HepG2 (cell line): ENCODE results near the gene NCOA3. TPM values are rescaled to one million over a fixed set of nuclear protein-coding genes. Genes with fewer than 3 reads are reported as not detected.

Experiments
- ETV5 ChIP-seq: IDR thresholded peaks from 2 replicates; pipeline ENCODE4 v1.6.1; 2018; ENCODE audit warnings: missing biosample characterization, missing genetic modification reagents, inconsistent platforms, borderline replicate concordance
- HDAC6 ChIP-seq: fragments of 200-600 bp; sonication (generic); IDR thresholded peaks from 2 replicates; pipeline ENCODE4 v1.7.0; 2017; ENCODE audit warnings: mild to moderate bottlenecking, antibody characterized with exemption, low read length, low read depth
- NFE2 ChIP-seq: sonication (generic); formaldehyde crosslinking; IDR thresholded peaks from 2 replicates; pipeline ENCODE4 v1.4.0; 2020; ENCODE audit warnings: missing genetic modification reagents
- NFKB2 ChIP-seq: sonication (generic); formaldehyde crosslinking; IDR thresholded peaks from 2 replicates; pipeline ENCODE4 v1.4.0; 2020; ENCODE audit warnings: missing genetic modification reagents, borderline replicate concordance
- NR1H2 ChIP-seq: sonication (generic); formaldehyde crosslinking; IDR thresholded peaks from 2 replicates; pipeline ENCODE4 v1.8.1; 2022; ENCODE audit warnings: low read depth, missing genetic modification reagents, borderline replicate concordance
- RAD51 ChIP-seq: fragments of 450-650 bp; IDR thresholded peaks from 2 replicates; pipeline ENCODE4 v1.6.1; 2016; ENCODE audit warnings: borderline replicate concordance
- RXRB ChIP-seq: IDR thresholded peaks from 2 replicates; pipeline ENCODE4 v1.6.1; 2016; ENCODE audit warnings: borderline replicate concordance, missing genetic modification reagents, missing compliant biosample characterization
- SIN3A ChIP-seq: IDR thresholded peaks from 2 replicates; pipeline ENCODE4 v1.6.1; 2011; ENCODE audit warnings: low read depth, mild to moderate bottlenecking, control low read depth, low read length, borderline replicate concordance
- TCF12 ChIP-seq, 2 experiments: fragments of 450-650 bp in 1 of 2; sonication (generic) in 1 of 2; formaldehyde crosslinking in 1 of 2; IDR thresholded peaks; 2 replicates each; pipeline versions ENCODE4 v1.6.1 to v1.8.0; 2017 to 2022; ENCODE audit warnings: antibody characterized with exemption in 1 of 2, mild to moderate bottlenecking in 1 of 2, missing genetic modification reagents in 1 of 2, moderate library complexity in 1 of 2
- WIZ ChIP-seq: sonication (generic); formaldehyde crosslinking; IDR thresholded peaks from 2 replicates; pipeline ENCODE4 v1.5.1; 2020; ENCODE audit warnings: mild to moderate bottlenecking, missing genetic modification reagents
- ZNF17 ChIP-seq: sonication (generic); formaldehyde crosslinking; IDR thresholded peaks from 2 replicates; pipeline ENCODE4 v1.5.0; 2020; ENCODE audit warnings: mild to moderate bottlenecking, missing genetic modification reagents
- ZNF280D ChIP-seq: sonication (generic); formaldehyde crosslinking; IDR thresholded peaks from 2 replicates; pipeline ENCODE4 v1.5.1; 2020; ENCODE audit warnings: mild to moderate bottlenecking, missing genetic modification reagents
- ZNF329 ChIP-seq: sonication (generic); formaldehyde crosslinking; IDR thresholded peaks from 2 replicates; pipeline ENCODE4 v1.9.0; 2021; ENCODE audit warnings: low read depth, mild to moderate bottlenecking, missing genetic modification reagents
- polyA plus RNA-seq, 8 experiments: library from polyadenylated mRNA; depleted of rRNA in 3 of 8; stranded (reverse) in 7 of 8; unstranded in 1 of 8; fragments of >200 nt; fragmentation: Illumina TruSeq in 4 of 8; extraction: Trizol in 4 of 8; gene quantifications; 2 replicates each; pipeline versions ENCODE4 v1.2.1 to v1.2.3, GENCODE V29; 2011 to 2016; ENCODE audit warnings: low read depth in 4 of 8, missing spikeins in 1 of 8, mixed read lengths in 1 of 8; ENCODE audit not compliant: insufficient read depth in 1 of 8
- total RNA-seq, 5 experiments: library from RNA; depleted of rRNA; stranded (reverse); fragments of >200 nt; fragmentation: Illumina TruSeq; extraction: Trizol; gene quantifications; 2 replicates each; pipeline ENCODE4 v1.2.3, GENCODE V29; 2016; ENCODE audit warnings: low read depth in 1 of 5
- TF ChIP-seq, protein P1 (sequence below): sonication (generic); formaldehyde crosslinking; IDR thresholded peaks from 2 replicates; pipeline ENCODE4 v1.5.0; 2020; ENCODE audit warnings: mild to moderate bottlenecking, missing genetic modification reagents
- TF ChIP-seq, protein P2 (sequence below): sonication (generic); formaldehyde crosslinking; IDR thresholded peaks from 2 replicates; pipeline ENCODE4 v1.4.0; 2020; ENCODE audit warnings: missing genetic modification reagents, borderline replicate concordance
- TF ChIP-seq, protein P3 (sequence below): sonication (generic); formaldehyde crosslinking; IDR thresholded peaks from 2 replicates; pipeline ENCODE4 v1.5.1; 2020; ENCODE audit warnings: mild to moderate bottlenecking, missing genetic modification reagents, borderline replicate concordance

The NCOA3 gene
- total and polyA plus RNA-seq, 2 of the 13 experiments (the other 11 are each of a cell fraction or from before 2014, with no cell fraction given) = 35.0 to 56.8 TPM

DNA sequence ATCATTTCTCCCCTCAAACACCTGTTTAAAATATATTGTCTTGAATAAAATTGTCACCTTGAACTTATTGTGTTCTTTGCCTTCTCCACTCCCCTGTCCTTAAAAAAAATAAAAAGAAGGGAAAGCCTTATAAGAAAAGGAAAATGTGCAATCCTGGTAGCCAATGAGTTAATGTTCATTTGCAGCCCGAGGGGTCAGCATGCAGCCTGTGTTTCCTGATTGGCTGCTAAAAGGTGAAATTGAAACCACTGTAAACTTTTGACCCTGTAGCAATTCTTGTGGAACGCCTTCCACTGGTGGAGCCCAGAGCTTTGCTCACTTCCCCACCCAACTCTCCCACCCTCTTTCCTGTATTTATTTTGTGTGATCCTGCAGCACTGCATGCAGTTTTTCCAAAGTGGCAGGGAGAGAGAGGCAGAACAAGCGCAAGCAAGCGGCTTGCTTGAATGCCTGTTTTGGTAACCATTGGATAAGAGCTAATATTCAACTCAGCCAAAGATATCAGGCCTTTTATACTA is 74.9 kb downstream of the NCOA3 start (continued):
- TF ChIP-seq, protein P1, sequence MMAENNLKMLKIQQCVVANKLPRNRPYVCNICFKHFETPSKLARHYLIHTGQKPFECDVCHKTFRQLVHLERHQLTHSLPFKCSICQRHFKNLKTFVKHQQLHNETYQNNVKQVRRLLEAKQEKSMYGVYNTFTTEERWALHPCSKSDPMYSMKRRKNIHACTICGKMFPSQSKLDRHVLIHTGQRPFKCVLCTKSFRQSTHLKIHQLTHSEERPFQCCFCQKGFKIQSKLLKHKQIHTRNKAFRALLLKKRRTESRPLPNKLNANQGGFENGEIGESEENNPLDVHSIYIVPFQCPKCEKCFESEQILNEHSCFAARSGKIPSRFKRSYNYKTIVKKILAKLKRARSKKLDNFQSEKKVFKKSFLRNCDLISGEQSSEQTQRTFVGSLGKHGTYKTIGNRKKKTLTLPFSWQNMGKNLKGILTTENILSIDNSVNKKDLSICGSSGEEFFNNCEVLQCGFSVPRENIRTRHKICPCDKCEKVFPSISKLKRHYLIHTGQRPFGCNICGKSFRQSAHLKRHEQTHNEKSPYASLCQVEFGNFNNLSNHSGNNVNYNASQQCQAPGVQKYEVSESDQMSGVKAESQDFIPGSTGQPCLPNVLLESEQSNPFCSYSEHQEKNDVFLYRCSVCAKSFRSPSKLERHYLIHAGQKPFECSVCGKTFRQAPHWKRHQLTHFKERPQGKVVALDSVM = no peak
- TF ChIP-seq TCF12 (IDR thresholded peaks at IDR 0.05) (no peak), TCF12 (CRISPR knock-in tag; IDR thresholded peaks at IDR 0.05) (no peak), RXRB (CRISPR knock-in tag) (peak; percentile 94), NR1H2 (CRISPR knock-in tag) (no peak), SIN3A (peak; percentile 87; the same call in 1 of the 2 replicates), ZNF329 (CRISPR knock-in tag) (no peak), NFKB2 (CRISPR knock-in tag) (no peak), ZNF280D (CRISPR knock-in tag) (no peak), ZNF17 (CRISPR knock-in tag) (no peak), WIZ (CRISPR knock-in tag) (no peak), NFE2 (CRISPR knock-in tag) (no peak), ETV5 (CRISPR knock-in tag) (peak; percentile 74; the same call in 1 of the 2 replicates), RAD51 (no peak), HDAC6 (no peak)
- TF ChIP-seq, protein P2, sequence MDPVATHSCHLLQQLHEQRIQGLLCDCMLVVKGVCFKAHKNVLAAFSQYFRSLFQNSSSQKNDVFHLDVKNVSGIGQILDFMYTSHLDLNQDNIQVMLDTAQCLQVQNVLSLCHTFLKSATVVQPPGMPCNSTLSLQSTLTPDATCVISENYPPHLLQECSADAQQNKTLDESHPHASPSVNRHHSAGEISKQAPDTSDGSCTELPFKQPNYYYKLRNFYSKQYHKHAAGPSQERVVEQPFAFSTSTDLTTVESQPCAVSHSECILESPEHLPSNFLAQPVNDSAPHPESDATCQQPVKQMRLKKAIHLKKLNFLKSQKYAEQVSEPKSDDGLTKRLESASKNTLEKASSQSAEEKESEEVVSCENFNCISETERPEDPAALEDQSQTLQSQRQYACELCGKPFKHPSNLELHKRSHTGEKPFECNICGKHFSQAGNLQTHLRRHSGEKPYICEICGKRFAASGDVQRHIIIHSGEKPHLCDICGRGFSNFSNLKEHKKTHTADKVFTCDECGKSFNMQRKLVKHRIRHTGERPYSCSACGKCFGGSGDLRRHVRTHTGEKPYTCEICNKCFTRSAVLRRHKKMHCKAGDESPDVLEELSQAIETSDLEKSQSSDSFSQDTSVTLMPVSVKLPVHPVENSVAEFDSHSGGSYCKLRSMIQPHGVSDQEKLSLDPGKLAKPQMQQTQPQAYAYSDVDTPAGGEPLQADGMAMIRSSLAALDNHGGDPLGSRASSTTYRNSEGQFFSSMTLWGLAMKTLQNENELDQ (CRISPR knock-in tag) = no peak
- TF ChIP-seq, protein P3, sequence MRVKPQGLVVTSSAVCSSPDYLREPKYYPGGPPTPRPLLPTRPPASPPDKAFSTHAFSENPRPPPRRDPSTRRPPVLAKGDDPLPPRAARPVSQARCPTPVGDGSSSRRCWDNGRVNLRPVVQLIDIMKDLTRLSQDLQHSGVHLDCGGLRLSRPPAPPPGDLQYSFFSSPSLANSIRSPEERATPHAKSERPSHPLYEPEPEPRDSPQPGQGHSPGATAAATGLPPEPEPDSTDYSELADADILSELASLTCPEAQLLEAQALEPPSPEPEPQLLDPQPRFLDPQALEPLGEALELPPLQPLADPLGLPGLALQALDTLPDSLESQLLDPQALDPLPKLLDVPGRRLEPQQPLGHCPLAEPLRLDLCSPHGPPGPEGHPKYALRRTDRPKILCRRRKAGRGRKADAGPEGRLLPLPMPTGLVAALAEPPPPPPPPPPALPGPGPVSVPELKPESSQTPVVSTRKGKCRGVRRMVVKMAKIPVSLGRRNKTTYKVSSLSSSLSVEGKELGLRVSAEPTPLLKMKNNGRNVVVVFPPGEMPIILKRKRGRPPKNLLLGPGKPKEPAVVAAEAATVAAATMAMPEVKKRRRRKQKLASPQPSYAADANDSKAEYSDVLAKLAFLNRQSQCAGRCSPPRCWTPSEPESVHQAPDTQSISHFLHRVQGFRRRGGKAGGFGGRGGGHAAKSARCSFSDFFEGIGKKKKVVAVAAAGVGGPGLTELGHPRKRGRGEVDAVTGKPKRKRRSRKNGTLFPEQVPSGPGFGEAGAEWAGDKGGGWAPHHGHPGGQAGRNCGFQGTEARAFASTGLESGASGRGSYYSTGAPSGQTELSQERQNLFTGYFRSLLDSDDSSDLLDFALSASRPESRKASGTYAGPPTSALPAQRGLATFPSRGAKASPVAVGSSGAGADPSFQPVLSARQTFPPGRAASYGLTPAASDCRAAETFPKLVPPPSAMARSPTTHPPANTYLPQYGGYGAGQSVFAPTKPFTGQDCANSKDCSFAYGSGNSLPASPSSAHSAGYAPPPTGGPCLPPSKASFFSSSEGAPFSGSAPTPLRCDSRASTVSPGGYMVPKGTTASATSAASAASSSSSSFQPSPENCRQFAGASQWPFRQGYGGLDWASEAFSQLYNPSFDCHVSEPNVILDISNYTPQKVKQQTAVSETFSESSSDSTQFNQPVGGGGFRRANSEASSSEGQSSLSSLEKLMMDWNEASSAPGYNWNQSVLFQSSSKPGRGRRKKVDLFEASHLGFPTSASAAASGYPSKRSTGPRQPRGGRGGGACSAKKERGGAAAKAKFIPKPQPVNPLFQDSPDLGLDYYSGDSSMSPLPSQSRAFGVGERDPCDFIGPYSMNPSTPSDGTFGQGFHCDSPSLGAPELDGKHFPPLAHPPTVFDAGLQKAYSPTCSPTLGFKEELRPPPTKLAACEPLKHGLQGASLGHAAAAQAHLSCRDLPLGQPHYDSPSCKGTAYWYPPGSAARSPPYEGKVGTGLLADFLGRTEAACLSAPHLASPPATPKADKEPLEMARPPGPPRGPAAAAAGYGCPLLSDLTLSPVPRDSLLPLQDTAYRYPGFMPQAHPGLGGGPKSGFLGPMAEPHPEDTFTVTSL (CRISPR knock-in tag) = no peak
